Measurements from ENCODE around the gene DNAJC12.
A peak's percentile ranks its signal among the peaks of the same experiment; 100 is the strongest.
"Not testable (repeated sequence)": the region's sequence is repeated elsewhere in the genome, so short reads cannot be mapped to it uniquely, and the experiment has no call there.

The DNAJC12 gene

DNA sequence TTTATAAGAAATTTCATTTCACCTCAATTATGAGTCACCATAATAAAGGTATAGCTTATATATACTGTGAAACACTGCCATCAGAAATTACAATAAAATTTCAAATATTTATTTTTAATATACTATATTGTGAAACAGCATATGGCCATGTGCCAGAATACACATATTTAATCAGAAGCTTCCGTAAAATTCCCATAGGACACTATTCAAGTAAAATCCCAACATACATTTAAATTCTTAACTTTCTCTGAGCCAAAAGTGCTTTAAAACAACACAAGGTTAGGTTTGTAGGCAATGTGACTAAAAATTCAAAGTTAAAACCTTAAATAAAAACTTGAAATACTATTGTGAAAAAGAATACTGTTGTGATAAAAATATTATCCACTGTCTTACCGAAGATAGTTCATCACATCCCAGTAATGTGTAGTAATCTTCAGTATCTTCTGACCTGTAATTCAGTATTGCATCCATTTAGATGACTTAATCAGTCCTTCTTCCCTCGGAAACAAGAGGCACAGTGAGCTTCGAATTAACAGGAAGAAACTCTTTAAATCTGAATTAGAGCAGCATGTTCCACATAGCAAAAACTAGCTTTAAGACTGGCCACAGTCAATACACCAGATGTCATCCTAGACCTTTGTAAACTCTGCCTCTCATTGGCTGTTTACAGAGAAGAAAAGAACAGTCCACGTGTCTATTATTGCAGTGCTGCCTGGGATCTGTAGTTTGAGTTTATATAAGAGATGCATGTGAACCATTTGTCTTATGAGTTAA lies at the start of gene DNAJC12:
Gene DNAJC12, minus strand, starts transcription at position 648 of the 774 bp plus-strand sequence. Its CDS starts 177 bp downstream, at position 471.
- DNase-seq (ENCODE audit: low read depth) = peak; percentile 80

GRCh38 chr10:67884842-67885670 lies 47.1 kb upstream of the DNAJC12 start:
- DNase-seq (ENCODE audit: low read depth) = peak; percentile 67

- DNase-seq (ENCODE audit: low read depth) = peak; percentile 89
These were observed 46.4 kb upstream of the DNAJC12 start, which contains the start of gene SIRT1 for GRCh38 chr10:67884313-67884841. Gene SIRT1, plus strand, starts transcription at chr10:67884656. Its CDS starts 66 bp downstream, at chr10:67884722.

- DNase-seq (ENCODE audit: low read depth) = no peak
These were observed 45.8 kb upstream of the DNAJC12 start for GRCh38 chr10:67883710-67884312.

GRCh38 chr10:67878133-67878532 lies 40.1 kb upstream of the DNAJC12 start:
- no peak for DNase-seq (ENCODE audit: low read depth)

DNA sequence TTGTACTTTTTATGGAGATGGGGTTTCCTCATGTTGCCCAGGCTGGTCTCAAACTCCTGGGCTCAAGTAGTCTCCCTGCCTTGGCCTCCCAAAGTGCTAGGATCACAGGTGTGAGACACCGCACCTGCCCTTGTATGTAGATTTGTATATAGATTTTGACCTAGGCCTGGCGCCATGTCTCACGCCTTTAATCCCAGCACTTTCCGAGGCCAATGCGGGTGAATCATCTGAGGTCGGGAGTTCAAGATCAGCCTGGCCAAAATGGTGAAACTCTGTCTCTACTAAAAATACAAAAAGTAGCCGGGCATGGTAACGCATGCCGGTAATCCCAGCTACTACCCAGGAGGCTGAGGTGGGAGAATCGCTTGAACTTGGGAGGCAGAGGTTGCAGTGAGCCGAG lies 39.4 kb upstream of the DNAJC12 start:
- not testable (repeated sequence) for DNase-seq (ENCODE audit: low read depth)

GRCh38 chr10:67875340-67876238 lies 37.6 kb upstream of the DNAJC12 start:
- no peak for DNase-seq (ENCODE audit: low read depth)

GRCh38 chr10:67869996-67870395 lies 32.0 kb upstream of the DNAJC12 start:
- no peak for DNase-seq (ENCODE audit: low read depth)

DNA sequence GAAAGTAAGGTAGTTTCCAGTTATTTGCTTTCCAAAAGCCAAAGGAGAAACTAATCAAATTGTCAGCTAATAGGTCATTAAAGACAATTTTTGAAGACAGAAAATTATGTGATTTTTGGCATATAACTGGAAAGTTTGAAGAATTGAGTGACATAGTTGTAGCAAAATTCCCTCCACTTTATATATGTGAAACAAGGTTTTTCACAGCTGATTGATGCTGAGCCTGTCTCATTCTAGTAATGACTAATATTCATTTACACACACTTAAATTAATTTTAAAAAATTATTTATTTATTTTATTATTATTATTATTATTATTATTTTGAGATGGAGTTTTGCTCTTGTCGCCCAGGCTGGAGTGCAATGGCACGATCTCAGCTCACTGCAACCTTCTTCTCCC lies 30.1 kb upstream of the DNAJC12 start:
- no peak for DNase-seq (ENCODE audit: low read depth)

DNA sequence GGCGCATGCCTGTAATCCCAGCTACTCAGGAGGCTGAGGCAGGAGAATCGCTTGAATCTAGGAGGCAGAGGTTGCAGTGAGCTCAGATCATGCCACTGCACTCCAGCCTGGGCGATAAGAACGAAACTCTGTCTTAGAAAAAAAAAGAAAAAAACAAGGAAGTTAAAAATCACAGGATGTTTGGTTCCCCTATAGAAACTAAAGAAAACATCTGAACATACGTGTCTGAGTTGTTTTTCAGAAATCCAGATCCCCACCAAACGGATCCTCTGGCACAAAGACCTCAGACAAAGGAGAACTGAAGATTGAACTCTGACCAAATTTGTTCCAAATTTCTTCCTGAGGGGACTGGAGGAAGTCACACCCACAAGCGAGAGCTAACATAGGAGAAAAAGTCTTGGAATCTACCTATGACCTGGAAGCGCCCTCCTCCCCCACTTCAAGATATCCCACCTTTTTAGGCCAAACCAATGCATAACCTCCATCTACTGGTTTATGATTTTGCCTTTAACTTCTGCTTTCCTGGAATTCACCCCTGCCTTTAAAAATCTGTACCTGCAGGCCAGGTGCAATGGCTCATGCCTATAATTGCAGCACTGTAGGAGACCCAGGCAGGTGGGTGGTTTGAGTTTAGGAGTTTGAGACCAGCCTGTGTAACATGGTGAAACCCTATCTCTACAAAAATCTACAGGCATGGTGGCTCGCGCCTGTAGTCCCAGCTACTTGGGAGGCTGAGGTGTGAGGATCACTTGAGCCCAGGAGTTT lies 26.8 kb upstream of the DNAJC12 start:
- no peak for DNase-seq (ENCODE audit: low read depth)

DNA sequence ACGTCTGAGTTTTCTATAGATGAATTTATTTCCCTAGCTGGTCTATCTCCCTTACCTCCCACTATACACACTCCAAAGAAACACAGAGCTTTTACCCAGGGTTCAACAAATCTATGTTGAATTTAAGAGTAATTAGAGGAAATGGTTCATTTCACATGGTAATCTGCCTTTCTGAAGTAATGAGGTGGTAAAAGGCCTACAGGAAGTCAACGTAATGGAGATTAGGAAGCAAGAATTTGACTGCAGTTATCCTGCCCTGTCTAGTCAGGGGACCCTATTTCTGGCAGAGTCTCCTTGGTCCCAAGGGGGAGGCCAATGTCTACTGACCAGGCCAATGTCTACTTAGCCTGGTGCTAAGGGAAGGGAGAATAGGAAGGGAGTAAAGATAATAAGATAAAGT lies 25.1 kb upstream of the DNAJC12 start:
- no peak for DNase-seq (ENCODE audit: low read depth)

DNA sequence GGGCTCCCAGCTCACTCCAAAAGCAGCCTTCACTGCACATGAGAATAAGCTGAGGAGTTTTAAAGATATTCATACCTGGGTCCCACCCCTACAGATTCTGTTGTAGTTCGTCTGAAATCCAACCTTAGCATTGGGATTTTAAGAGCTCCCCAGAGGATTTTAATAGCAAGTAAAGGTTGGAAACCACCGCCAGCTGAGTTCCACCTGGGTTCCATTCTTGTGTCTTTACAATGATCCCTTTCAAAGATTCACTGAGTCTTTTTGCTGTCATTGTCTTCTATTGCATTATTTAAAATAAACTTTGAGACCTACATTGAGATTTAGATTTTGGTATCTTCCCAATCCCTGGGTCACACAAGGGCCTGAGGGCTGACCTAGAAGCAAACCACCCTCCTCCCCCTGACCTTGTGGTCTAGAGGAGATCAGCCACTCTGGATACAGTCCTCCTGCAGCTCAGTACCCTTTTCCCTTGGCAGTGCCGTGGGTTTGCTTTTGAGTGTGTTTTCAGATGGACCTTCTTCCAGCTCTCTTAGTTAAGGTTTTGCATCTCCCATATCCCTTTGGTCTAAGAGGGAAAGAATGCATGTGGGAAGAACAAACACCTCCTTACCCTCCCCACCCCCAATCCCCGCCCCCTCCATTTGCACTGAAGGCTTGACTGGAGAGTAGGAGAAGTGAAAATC lies 23.9 kb upstream of the DNAJC12 start:
- DNase-seq (ENCODE audit: low read depth) = no peak

DNA sequence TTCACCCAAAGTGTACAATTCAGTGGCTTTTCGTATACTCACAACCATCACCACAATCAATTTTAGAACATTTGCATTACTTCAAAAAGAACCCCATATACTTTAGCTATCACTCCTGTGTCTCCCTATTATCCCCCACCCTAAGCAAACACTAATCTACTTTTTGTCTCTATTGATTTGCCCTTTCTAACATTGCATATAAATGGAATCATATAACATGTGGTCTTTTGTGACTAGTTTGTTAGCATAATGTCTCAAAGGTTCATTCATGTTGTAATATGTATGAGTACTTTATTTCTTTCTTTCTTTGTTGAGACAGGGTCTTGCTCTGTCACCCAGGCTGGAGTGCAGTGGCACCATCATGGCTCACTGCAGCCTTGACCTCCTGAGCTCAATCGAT lies 21.0 kb upstream of the DNAJC12 start:
- DNase-seq (ENCODE audit: low read depth) = no peak

DNA sequence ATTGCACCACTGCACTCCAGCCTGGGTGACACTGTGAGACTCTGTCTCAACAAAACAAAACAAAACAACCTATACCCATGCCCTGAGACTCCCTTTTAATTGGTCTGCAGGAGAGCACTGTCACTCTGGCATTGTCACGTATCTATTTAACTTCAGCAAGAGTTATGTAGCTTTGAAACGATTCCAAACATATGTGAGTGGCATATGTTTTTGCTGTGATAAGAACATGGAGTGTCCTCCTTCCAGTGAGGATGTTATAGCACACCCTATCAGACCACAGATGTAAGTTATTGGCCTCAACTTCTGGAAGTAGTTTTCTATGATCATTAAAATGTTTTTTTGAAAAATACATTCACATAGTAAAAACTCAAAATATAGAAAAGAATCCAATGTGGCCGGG lies 15.5 kb upstream of the DNAJC12 start:
- DNase-seq (ENCODE audit: low read depth) = no peak

- no peak for DNase-seq (ENCODE audit: low read depth)
These were observed 14.8 kb upstream of the DNAJC12 start for GRCh38 chr10:67852761-67853160.

DNA sequence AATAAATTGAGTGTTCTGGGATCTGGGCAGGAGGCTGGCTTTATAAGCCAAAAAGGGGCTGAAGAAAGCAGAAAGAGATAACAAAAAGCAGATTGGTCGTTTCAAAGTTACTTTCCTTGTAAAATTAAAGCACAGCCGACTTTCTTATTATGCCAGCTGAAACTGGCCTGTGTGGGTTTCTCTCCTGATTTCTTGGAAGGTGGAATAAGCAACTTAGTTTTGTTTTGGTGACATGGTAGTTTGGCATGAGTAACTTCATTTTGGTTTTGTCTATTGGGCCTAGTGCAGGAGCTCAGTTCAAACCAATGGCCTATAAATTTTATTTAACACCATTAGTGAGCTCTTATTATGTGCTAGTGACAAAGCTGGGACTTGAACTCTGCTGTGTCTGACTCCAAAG lies 13.2 kb upstream of the DNAJC12 start:
- DNase-seq (ENCODE audit: low read depth) = no peak

- peak; percentile 93 for DNase-seq (ENCODE audit: low read depth)
These were observed 11.5 kb upstream of the DNAJC12 start for GRCh38 chr10:67849331-67850011.

DNA sequence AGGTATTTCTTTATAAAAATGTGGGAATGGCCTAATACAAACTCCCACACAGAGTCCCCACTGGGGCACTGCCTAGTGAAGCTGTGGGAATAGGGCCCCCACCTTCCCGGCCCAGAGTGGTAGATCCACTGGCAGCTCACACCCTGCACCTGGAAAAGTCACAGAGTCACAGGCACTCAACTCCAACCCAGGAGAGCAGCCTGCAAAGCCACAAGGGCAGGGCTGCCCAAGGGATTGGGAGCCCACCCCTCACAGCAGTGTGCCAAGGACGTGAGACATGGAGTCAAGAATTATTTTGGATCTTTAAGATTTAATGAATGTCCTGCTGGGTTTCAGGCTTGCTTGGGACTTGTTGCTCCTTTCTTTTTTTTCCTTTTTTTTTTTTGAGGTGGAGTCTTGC lies 5.3 kb upstream of the DNAJC12 start:
- no peak for DNase-seq (ENCODE audit: low read depth)

GRCh38 chr10:67841737-67842136 lies 3.7 kb upstream of the DNAJC12 start:
- DNase-seq (ENCODE audit: low read depth) = no peak
